Esophagus muscularis mucosa (tissue), 4 donors: ENCODE results near the gene SH3PXD2A. TPM values are rescaled to one million over a fixed set of nuclear protein-coding genes. Genes with fewer than 3 reads are reported as not detected.

Source experiments
- DNase-seq: peaks from one replicate; pipeline ENCODE4 v3.0.0-alpha.2; 2017; ENCODE audit errors: extremely low spot score
- H3K27ac ChIP-seq, 4 donors: fragments of 200-600 bp; sonication (generic); replicated peaks in 1 of 4; 1 replicate in 3 of 4; 2 replicates in 1 of 4; pipeline ENCODE4 v1.5.1; 2016 to 2019; ENCODE audit warnings: mild to moderate bottlenecking in 1 of 4
- H3K27me3 ChIP-seq, 4 donors: fragments of 200-600 bp; sonication (generic); one replicate each; pipeline versions ENCODE4 v1.5.1 to v1.6.0; 2016 to 2019
- H3K36me3 ChIP-seq, 4 donors: fragments of 200-600 bp; sonication (generic); one replicate each; pipeline ENCODE4 v1.5.1; 2016 to 2019
- H3K4me1 ChIP-seq, 4 donors: fragments of 200-600 bp; sonication (generic); one replicate each; pipeline ENCODE4 v1.5.1; 2016 to 2019
- H3K4me3 ChIP-seq, 4 donors: fragments of 200-600 bp; sonication (generic); 1 replicate in 2 of 4; 2 replicates in 2 of 4; pipeline ENCODE4 v1.5.1; 2016 to 2019; ENCODE audit warnings: mild to moderate bottlenecking in 4 of 4, moderate library complexity in 1 of 4
- H3K9me3 ChIP-seq, 4 donors: fragments of 200-600 bp; sonication (generic); 1 replicate in 3 of 4; 2 replicates in 1 of 4; pipeline ENCODE4 v1.5.1; 2016 to 2019
- CTCF ChIP-seq, 3 experiments: fragments of 200-600 bp in 2 of 3; fragments of 450-650 bp in 1 of 3; sonication (generic) in 2 of 3; IDR thresholded peaks; one replicate each; pipeline ENCODE4 v1.5.1; 2017 to 2019; ENCODE audit warnings: antibody characterized with exemption in 3 of 3, mild to moderate bottlenecking in 2 of 3, moderate library complexity in 1 of 3
- EP300 ChIP-seq: sonication (generic); formaldehyde crosslinking; IDR thresholded peaks from one replicate; pipeline ENCODE4 v1.6.1; 2017; ENCODE audit warnings: antibody characterized with exemption
- POLR2A ChIP-seq: fragments of 450-650 bp; IDR thresholded peaks from one replicate; pipeline ENCODE4 v1.6.1; 2017; ENCODE audit warnings: antibody characterized with exemption, moderate library complexity, mild to moderate bottlenecking, low read depth
- POLR2AphosphoS5 ChIP-seq, 2 donors: sonication (generic); formaldehyde crosslinking; IDR thresholded peaks; one replicate each; pipeline ENCODE4 v1.6.1; 2017; ENCODE audit warnings: antibody characterized with exemption in 2 of 2
- WGBS: methylation state at CpG from one replicate; pipeline ENCODE4 v1.1.5; 2018; 5-methylcytosine and 5-hydroxymethylcytosine counted together
- intact Hi-C: fragments of 100-400 bp; cut with DNase I; formaldehyde crosslinking; loops from one replicate; pipeline ENCODE4 v1.15.1; 2023
- total RNA-seq, 4 donors: library from RNA; depleted of rRNA; stranded (reverse); fragments of >200 nt; gene quantifications; one replicate each; pipeline versions ENCODE4 v1.1.0 to v1.2.1, GENCODE V29; 2016

Gene SH3PXD2A
- total RNA-seq, 4 donors from 2014 or later, result 30.5 to 69.3 (median 40.0) TPM

GRCh38 chr10:103558911-103559310, 296.5 kb downstream of the SH3PXD2A start:
- Histone ChIP-seq H3K27me3 (no peaks in the 10 kb centered on the region), H3K4me1 (peaks cover 9 to 22% (median 14%) of the 10 kb centered on the region in 4 donors), H3K36me3 (no peaks in the 10 kb centered on the region), H3K9me3 (peaks cover 0 to 5% (median 2%) of the 10 kb centered on the region in 4 donors), H3K4me3 (no peak overlapping the region), H3K27ac (no peak overlapping the region)
- intact Hi-C loops, result no loop called here
- no peak for DNase-seq
- WGBS, result 43% methylated on average over 3 of the region's 9 CpGs
- no peak for TF ChIP-seq POLR2AphosphoS5 (IDR thresholded peaks at IDR 0.05)
- no peak for TF ChIP-seq CTCF (IDR thresholded peaks at IDR 0.05)
- TF ChIP-seq EP300, result no peak
- no peak for TF ChIP-seq POLR2A

- TF ChIP-seq POLR2AphosphoS5 (IDR thresholded peaks at IDR 0.05) (no peak), POLR2A (no peak), EP300 (no peak), CTCF (IDR thresholded peaks at IDR 0.05) (no peak)
- no peak overlapping the region for H3K27ac ChIP-seq
- intact Hi-C loops, result no loop called here
Observed at GRCh38 chr10:103557455-103557854, 297.9 kb downstream of the SH3PXD2A start.

GRCh38 chr10:103556383-103557007, 298.9 kb downstream of the SH3PXD2A start:
- peaks cover 0 to 5% (median 2%) of the 10 kb centered on the region in 4 donors for H3K9me3 ChIP-seq
- intact Hi-C loops, result no loop called here
- no peaks in the 10 kb centered on the region for H3K36me3 ChIP-seq
- DNase-seq, result no peak
- peaks cover 9 to 23% (median 14%) of the 10 kb centered on the region in 4 donors for H3K4me1 ChIP-seq
- no peak overlapping the region for H3K4me3 ChIP-seq
- H3K27me3 ChIP-seq, result no peaks in the 10 kb centered on the region
- no peak for TF ChIP-seq CTCF (IDR thresholded peaks at IDR 0.05)
- TF ChIP-seq POLR2AphosphoS5 (IDR thresholded peaks at IDR 0.05), result no peak
- no peak for TF ChIP-seq EP300
- TF ChIP-seq POLR2A, result no peak
- 84% methylated on average over 11 of the region's 12 CpGs for WGBS
- H3K27ac ChIP-seq, result no peak overlapping the region

More at GRCh38 chr10:103557455-103557854, 297.9 kb downstream of the SH3PXD2A start:
- Histone ChIP-seq H3K4me1 (peaks cover 9 to 23% (median 14%) of the 10 kb centered on the region in 4 donors), H3K36me3 (no peaks in the 10 kb centered on the region), H3K9me3 (peaks cover 0 to 5% (median 2%) of the 10 kb centered on the region in 4 donors), H3K4me3 (no peak overlapping the region), H3K27me3 (no peaks in the 10 kb centered on the region)
- 98% methylated on average over 10 of the region's 10 CpGs for WGBS
- no peak for DNase-seq

- TF ChIP-seq POLR2A (no peak), CTCF (IDR thresholded peaks at IDR 0.05) (no peak), POLR2AphosphoS5 (IDR thresholded peaks at IDR 0.05) (no peak), EP300 (no peak)
- WGBS, result 43% methylated on average over 4 of the region's 11 CpGs
- DNase-seq, result no peak
- Histone ChIP-seq H3K4me3 (peak overlapping the region; percentile 56 to 67 (median 58)), H3K4me1 (peaks cover 9 to 23% (median 14%) of the 10 kb centered on the region in 4 donors), H3K27me3 (no peaks in the 10 kb centered on the region), H3K36me3 (no peaks in the 10 kb centered on the region), H3K27ac (no peak overlapping the region), H3K9me3 (peaks cover 0 to 2% (median under 1%) of the 10 kb centered on the region in 4 donors)
- intact Hi-C loops, result no loop called here
Observed at GRCh38 chr10:103555712-103556111, 299.7 kb downstream of the SH3PXD2A start.
